ENCODE data around the gene RFTN1. TPM values are rescaled to one million over a fixed set of nuclear protein-coding genes. Genes with fewer than 3 reads are reported as not detected.

RFTN1 gene
- total and polyA plus RNA-seq, 7 donors: 10.9 to 26.4 (median 22.2) TPM

DNA sequence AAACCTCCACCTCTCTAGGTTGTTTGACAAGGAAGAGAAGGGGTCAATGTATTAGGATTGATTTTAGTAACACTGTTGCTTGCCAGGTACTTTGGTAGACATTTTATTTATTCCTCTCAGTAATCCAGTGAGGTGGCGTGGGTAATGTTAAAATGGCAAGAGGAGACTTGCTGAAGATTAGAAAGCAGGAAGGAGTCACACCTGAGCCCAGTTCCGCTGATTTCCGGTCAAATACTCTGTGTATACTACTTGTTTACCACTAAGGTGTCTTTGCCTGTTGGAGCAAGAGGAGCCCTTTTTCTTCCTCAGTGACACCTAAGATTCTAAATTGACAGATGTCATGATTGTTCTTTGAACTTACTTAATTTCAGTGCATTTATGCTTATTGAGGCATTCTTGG lies 246.8 kb downstream of the RFTN1 start:
- no peak overlapping the region for H3K4me3 ChIP-seq

More for the DNA sequence above, 246.8 kb downstream of the RFTN1 start:
- 58 to 84% methylated on average over 3 of the region's 3 CpGs for WGBS, 2 donors
- intact Hi-C loops (cut with DNase I): loop anchor here (10.0 kb wide), 1 partner anchor 662 kb away; the partner anchor contains the start of genes BTD and HACL1
- Histone ChIP-seq H3K36me3 (peaks cover 0 to 20% (median 6%) of the 10 kb centered on the region in 4 donors), H3K27me3 (no peaks in the 10 kb centered on the region), H3K9me3 (no peaks in the 10 kb centered on the region), H3K27ac (peak overlapping the region in 2 of 4 donors; percentile 24 to 93), H3K4me1 (peaks cover 0 to 50% (median 25%) of the 10 kb centered on the region in 4 donors)
- DNase-seq: no peak
- TF ChIP-seq POLR2AphosphoS5 (IDR thresholded peaks at IDR 0.05): no peak
- TF ChIP-seq, protein P1, sequence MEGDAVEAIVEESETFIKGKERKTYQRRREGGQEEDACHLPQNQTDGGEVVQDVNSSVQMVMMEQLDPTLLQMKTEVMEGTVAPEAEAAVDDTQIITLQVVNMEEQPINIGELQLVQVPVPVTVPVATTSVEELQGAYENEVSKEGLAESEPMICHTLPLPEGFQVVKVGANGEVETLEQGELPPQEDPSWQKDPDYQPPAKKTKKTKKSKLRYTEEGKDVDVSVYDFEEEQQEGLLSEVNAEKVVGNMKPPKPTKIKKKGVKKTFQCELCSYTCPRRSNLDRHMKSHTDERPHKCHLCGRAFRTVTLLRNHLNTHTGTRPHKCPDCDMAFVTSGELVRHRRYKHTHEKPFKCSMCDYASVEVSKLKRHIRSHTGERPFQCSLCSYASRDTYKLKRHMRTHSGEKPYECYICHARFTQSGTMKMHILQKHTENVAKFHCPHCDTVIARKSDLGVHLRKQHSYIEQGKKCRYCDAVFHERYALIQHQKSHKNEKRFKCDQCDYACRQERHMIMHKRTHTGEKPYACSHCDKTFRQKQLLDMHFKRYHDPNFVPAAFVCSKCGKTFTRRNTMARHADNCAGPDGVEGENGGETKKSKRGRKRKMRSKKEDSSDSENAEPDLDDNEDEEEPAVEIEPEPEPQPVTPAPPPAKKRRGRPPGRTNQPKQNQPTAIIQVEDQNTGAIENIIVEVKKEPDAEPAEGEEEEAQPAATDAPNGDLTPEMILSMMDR (IDR thresholded peaks at IDR 0.05): no peak
- TF ChIP-seq POLR2A (IDR thresholded peaks at IDR 0.05): no peak
- TF ChIP-seq EP300 (IDR thresholded peaks at IDR 0.05): no peak

Other genes with a start within 250 kb of the RFTN1 start
- gene DPH3, start 248.8 kb downstream of the RFTN1 start, total RNA-seq: 10 to 100 TPM; 23.7 to 28.8 (median 25.7) TPM
- gene DPH3, start 248.8 kb downstream of the RFTN1 start, polyA plus RNA-seq: 10 to 100 TPM; 14.6 to 30.1 (median 23.4) TPM
- 10 to 100 TPM; 11.3 to 17.5 (median 12.2) TPM for gene OXNAD1, start 248.5 kb downstream of the RFTN1 start, total RNA-seq
- gene OXNAD1, start 248.5 kb downstream of the RFTN1 start, polyA plus RNA-seq: 10 to 100 TPM; 14.4 to 23.1 (median 18.2) TPM
- gene DAZL, start 91.7 kb upstream of the RFTN1 start, total RNA-seq: under 1 TPM in 3 of 4 donors, not detected in 1; 0.36 to 0.66 (median 0.41) TPM
- gene DAZL, start 91.7 kb upstream of the RFTN1 start, polyA plus RNA-seq: under 1 TPM in 1 of 3 donors, not detected in 2; 0.12 TPM

Data from sigmoid colon (tissue), 7 donors.